Activated CD8-positive, alpha-beta T cell treated with anti-CD3 and anti-CD28 coated beads, Interleukin-2, amount 10 ng/mL, durations not matched to agents 7 days and 5 days (primary cell): Measurements from ENCODE around the gene CTNNA3. TPM values are rescaled to one million over a fixed set of nuclear protein-coding genes. Genes with fewer than 3 reads are reported as not detected.

Experiments
- ATAC-seq: fragments of 150-1000 bp; cut with Tn5 transposase; one replicate; pipeline ENCODE4 v1.10.0; 2021; ENCODE audit warnings: moderate library complexity
- CTCF ChIA-PET: fragments of 350-600 bp; sonication (Branson Sonifier 250); formaldehyde crosslinking; loops from one replicate; lab custom pipeline; 2021; ENCODE audit warnings: antibody characterized with exemption; lab: Charles Lee
- POLR2A ChIA-PET: fragments of 350-600 bp; sonication (Branson Sonifier 250); formaldehyde crosslinking; loops from one replicate; lab custom pipeline; 2021; ENCODE audit warnings: antibody characterized with exemption; lab: Charles Lee
- DNase-seq: peaks from one replicate; pipeline ENCODE4 v3.0.0-alpha.2; 2020
- H3K27ac Mint-ChIP-seq: one replicate; pipeline ENCODE4 v1.8.0; 2021; ENCODE audit warnings: mild to moderate bottlenecking, mixed read lengths
- H3K27me3 Mint-ChIP-seq: one replicate; pipeline ENCODE4 v1.8.0; 2021; ENCODE audit warnings: low read depth, mixed read lengths
- H3K36me3 Mint-ChIP-seq: one replicate; pipeline ENCODE4 v1.8.0; 2021; ENCODE audit warnings: low read depth, mixed read lengths
- H3K4me1 Mint-ChIP-seq: one replicate; pipeline ENCODE4 v1.8.0; 2021; ENCODE audit warnings: low read depth, mixed read lengths
- H3K4me3 Mint-ChIP-seq: one replicate; pipeline ENCODE4 v1.8.0; 2021; ENCODE audit warnings: mild to moderate bottlenecking, mixed read lengths
- H3K9me3 Mint-ChIP-seq: one replicate; pipeline ENCODE4 v1.8.0; 2022; ENCODE audit warnings: mixed read lengths; ENCODE audit not compliant: insufficient read depth
- total RNA-seq, 2 experiments: library from RNA; stranded (reverse); gene quantifications; one replicate each; pipeline ENCODE4 v1.2.3, GENCODE V29; 2021

Gene CTNNA3
- total RNA-seq, 2 experiments from 2014 or later, result 1.3 to 2.6 TPM

DNA sequence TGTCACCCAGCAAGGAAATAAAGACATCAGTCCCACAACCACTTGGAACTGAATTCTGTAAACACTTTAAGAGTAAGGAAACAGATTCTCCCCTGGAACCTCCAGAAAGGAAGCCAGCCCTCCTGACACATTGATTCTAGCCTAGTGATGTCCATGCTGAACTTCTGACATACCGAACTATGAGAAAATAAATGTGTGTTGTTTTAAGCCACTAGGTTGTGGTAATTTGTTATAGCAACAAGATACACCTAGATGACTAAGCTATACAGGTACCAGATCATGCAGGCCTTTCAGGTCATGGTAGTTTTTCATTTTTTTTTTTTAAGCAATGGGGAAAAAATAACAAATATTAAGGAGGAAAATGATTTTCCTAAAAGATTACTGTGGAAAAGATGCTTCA lies 807.8 kb downstream of the CTNNA3 start:
- no peaks in the 10 kb centered on the region for H3K27me3 Mint-ChIP-seq
- DNase-seq (no peak), ATAC-seq (no peak)
- H3K4me3 Mint-ChIP-seq, result no peak overlapping the region
- no peaks in the 10 kb centered on the region for H3K4me1 Mint-ChIP-seq
- H3K36me3 Mint-ChIP-seq, result no peaks in the 10 kb centered on the region
- no peak overlapping the region for H3K27ac Mint-ChIP-seq
- ChIA-PET CTCF (no interaction called here), POLR2A (no interaction called here)
- H3K9me3 Mint-ChIP-seq, result peaks cover 5% of the 10 kb centered on the region

- CTCF ChIA-PET, result no interaction called here
- H3K27ac Mint-ChIP-seq, result no peak overlapping the region
Observed at GRCh38 chr10:66886848-66887247, 809.1 kb downstream of the CTNNA3 start.

DNA sequence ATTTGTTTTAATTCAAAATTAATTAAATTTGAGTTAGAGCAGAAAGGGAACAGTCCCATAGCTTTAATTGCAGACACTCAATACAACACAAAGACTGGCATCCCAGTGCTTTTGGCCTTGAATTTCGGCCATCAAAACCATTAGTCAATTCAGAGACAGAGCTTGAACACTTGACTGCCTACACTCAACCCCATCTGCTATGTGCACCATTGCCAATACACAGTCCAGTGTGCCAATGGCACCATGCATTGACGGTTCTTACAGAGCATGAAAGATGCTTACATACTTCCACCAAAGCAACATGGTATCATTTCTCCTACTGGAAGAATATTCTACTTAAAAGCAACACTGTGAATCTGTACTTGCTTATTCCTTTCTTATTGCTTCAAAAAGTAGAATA lies 813.7 kb downstream of the CTNNA3 start:
- Mint-ChIP-seq H3K36me3 (no peaks in the 10 kb centered on the region), H3K27ac (no peak overlapping the region), H3K9me3 (peaks cover 5% of the 10 kb centered on the region), H3K27me3 (no peaks in the 10 kb centered on the region), H3K4me1 (no peaks in the 10 kb centered on the region), H3K4me3 (no peak overlapping the region)
- ChIA-PET POLR2A (no interaction called here), CTCF (no interaction called here)
- ATAC-seq (no peak), DNase-seq (no peak)

More at GRCh38 chr10:66886848-66887247, 809.1 kb downstream of the CTNNA3 start:
- Mint-ChIP-seq H3K27me3 (no peaks in the 10 kb centered on the region), H3K4me3 (no peak overlapping the region), H3K36me3 (no peaks in the 10 kb centered on the region), H3K9me3 (peaks cover 5% of the 10 kb centered on the region), H3K4me1 (no peaks in the 10 kb centered on the region)
- DNase-seq (no peak), ATAC-seq (no peak)
- POLR2A ChIA-PET, result no interaction called here

DNA sequence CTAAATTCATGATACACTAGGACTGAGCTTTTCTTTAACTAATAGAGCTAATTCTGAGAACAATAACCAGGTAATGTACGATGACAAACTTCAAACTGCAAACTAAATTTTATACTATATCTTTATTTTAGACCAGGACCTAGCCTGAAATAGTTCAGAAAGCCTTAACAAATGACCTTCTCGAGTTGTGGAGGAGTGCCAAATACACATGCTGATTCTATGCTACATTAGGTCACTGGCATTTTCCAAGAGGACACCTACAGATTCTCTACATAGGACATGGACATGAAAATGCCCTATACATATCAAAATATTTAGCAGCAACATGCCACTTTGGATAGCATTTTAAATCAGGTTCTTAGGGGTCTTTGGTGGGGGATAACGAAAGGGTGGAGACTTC lies 814.2 kb downstream of the CTNNA3 start:
- Mint-ChIP-seq H3K4me1 (no peaks in the 10 kb centered on the region), H3K27me3 (no peaks in the 10 kb centered on the region), H3K4me3 (no peak overlapping the region), H3K9me3 (peaks cover 5% of the 10 kb centered on the region), H3K27ac (no peak overlapping the region), H3K36me3 (no peaks in the 10 kb centered on the region)
- ChIA-PET POLR2A (no interaction called here), CTCF (no interaction called here)
- ATAC-seq (no peak), DNase-seq (no peak)

DNA sequence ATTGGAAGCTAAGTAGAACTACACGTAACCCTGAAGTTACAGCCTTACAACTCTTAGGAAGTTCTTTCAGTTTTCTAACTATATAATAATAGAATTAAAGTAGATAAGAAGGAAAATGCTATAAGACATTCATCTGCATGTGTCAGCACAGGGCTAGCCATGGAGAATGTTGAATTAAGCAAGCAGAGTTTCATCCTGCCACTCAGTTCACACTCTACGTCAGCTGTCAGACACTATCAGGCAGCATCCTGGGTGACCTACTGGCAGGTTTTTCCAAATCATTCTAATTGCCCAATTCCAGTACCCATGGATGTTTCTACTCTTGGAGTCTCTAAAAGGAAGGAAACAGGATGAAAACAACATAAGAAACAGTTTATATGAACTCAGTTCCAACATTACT lies 815.2 kb downstream of the CTNNA3 start:
- Mint-ChIP-seq H3K27me3 (no peaks in the 10 kb centered on the region), H3K36me3 (no peaks in the 10 kb centered on the region), H3K4me3 (no peak overlapping the region), H3K27ac (no peak overlapping the region), H3K4me1 (no peaks in the 10 kb centered on the region), H3K9me3 (no peaks in the 10 kb centered on the region)
- ATAC-seq (no peak), DNase-seq (no peak)
- ChIA-PET CTCF (no interaction called here), POLR2A (no interaction called here)

GRCh38 chr10:66880292-66880691 lies 815.7 kb downstream of the CTNNA3 start:
- no peak for ATAC-seq
- no peak overlapping the region for H3K4me3 Mint-ChIP-seq
- DNase-seq, result no peak
- H3K9me3 Mint-ChIP-seq, result no peaks in the 10 kb centered on the region
- H3K27me3 Mint-ChIP-seq, result no peaks in the 10 kb centered on the region
- no peaks in the 10 kb centered on the region for H3K36me3 Mint-ChIP-seq
- H3K4me1 Mint-ChIP-seq, result no peaks in the 10 kb centered on the region
- ChIA-PET CTCF (interaction anchor here (0.5 to 1.4 kb wide), 2 partner anchors 11 to 18 kb away, joined by 3 read pairs; no protein-coding TSS in a partner anchor), POLR2A (no interaction called here)
- no peak overlapping the region for H3K27ac Mint-ChIP-seq

DNA sequence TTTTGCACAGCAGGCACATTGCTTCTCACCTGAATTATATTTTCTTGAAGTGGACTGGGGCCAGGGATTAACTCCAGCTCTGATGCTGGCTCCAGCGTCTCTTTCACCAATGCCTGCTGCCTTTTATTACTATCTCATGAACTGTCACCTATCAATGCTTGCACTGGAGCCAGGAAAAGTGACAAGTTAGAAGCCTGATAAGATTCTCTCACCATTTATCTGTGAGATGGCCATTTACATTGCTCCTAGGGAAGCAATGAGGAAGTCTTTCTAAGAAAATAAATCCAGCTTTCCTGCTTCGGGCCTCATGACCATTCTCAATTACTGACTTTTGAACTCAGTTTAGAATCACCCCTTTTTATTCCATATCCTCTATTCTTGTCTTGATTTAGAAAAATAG lies 818.6 kb downstream of the CTNNA3 start:
- DNase-seq (no peak), ATAC-seq (no peak)
- Mint-ChIP-seq H3K36me3 (no peaks in the 10 kb centered on the region), H3K27me3 (no peaks in the 10 kb centered on the region), H3K27ac (no peak overlapping the region), H3K4me1 (no peaks in the 10 kb centered on the region), H3K4me3 (no peak overlapping the region), H3K9me3 (no peaks in the 10 kb centered on the region)
- POLR2A ChIA-PET, result no interaction called here
- CTCF ChIA-PET, result no interaction called here

DNA sequence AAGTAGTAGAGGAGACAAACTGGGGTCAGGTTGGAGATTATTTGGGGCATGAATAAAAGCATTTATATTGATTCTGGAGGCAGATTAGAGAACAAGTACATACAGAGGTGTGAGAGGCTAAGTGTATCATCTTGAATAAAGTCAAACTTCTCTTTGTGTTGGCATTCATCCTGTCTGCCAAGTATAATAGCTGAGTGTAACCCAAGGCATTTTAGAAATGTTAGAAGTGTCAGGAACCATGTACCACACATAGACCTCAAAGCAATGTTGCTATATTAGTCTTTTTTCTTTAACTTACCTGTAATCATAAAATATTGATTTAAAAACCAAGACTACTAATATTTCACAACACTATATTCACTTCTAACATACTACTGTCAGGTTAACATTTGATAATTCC lies 826.4 kb downstream of the CTNNA3 start:
- CTCF ChIA-PET, result no interaction called here
- Mint-ChIP-seq H3K9me3 (peaks cover 5% of the 10 kb centered on the region), H3K27me3 (no peaks in the 10 kb centered on the region), H3K4me1 (no peaks in the 10 kb centered on the region), H3K4me3 (no peak overlapping the region), H3K36me3 (no peaks in the 10 kb centered on the region), H3K27ac (no peak overlapping the region)
- ATAC-seq (no peak), DNase-seq (no peak)
- POLR2A ChIA-PET, result no interaction called here

DNA sequence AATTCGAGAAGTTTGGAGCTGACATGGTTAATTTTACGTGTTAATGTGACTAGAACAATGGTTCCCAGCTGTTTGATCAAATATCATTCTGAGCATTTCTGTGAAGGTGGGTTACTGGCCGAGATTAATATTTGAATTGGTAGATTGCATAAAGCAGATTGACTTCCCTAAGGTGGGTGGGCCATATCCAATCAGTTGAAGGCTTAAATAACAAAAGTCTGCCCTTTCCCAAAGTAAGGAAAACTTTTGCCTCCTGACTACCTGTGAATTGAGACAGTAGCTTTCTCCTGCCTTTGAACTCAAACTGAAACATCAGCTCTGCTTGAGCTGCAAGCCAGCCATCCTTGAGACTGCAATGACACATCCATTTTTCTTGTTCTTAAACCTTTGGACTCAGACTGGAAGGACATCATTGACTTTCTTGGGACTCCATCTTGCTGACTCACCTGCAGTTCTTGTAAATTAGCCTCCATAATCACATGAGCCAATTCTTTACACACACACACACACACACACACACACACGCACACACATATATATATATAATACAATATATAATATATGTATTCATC lies 833.2 kb downstream of the CTNNA3 start:
- Mint-ChIP-seq H3K27ac (no peak overlapping the region), H3K4me1 (no peaks in the 10 kb centered on the region), H3K9me3 (peaks cover 5% of the 10 kb centered on the region), H3K27me3 (no peaks in the 10 kb centered on the region), H3K4me3 (no peak overlapping the region), H3K36me3 (no peaks in the 10 kb centered on the region)
- CTCF ChIA-PET, result interaction anchor here (0.7 kb wide), 1 partner anchor 17 kb away, joined by 3 read pairs; no protein-coding TSS in a partner anchor
- DNase-seq (no peak), ATAC-seq (no peak)
- POLR2A ChIA-PET, result no interaction called here

DNA sequence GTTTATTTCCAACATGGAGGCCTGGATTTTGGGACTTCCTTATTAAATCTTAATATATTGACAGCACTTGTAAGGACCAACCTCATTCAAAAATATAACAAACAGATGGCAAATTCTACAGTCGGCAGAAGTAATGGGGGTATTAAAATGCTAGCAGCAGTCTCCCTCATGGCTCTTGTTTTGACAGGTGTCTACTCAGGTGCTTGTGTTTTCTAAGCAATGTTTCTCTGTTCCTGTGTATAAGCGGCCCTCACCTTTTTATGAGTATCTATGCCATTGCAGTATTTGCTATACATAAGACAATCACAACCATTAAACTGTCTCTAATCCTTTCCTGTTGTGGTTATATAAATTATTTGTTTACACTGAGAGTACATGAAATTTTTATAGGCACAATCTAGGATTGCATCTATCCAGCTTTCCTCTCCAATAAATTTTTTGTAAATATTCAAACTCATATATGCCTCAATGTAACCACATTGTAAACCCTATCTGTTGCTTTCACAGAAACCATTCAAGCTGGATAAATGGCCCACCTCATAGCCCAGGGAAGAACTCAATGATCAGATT lies 835.5 kb downstream of the CTNNA3 start:
- CTCF ChIA-PET, result no interaction called here
- Mint-ChIP-seq H3K9me3 (no peaks in the 10 kb centered on the region), H3K36me3 (no peaks in the 10 kb centered on the region), H3K27ac (no peak overlapping the region), H3K4me1 (no peaks in the 10 kb centered on the region), H3K27me3 (no peaks in the 10 kb centered on the region), H3K4me3 (no peak overlapping the region)
- POLR2A ChIA-PET, result no interaction called here
- DNase-seq (no peak), ATAC-seq (no peak)

DNA sequence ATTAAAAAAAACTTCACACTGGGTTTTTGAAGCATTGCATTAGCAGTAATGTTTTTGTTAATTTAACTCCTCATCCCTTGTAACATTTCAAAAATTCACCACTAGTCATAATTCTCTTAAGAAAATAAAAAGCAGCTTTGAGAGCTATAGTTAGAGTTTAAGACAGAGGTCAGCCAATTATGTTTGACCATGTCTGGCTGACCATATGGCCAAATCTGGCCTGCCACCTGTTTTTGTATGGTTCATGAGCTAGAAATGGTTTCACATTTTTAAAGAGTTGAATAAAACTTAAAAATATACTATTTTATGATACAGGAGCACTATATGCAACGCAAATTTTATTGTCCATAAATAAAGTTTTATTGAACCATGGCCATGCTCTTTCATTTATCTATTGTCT lies 843.2 kb downstream of the CTNNA3 start:
- DNase-seq, result no peak
- no peak for ATAC-seq
- H3K36me3 Mint-ChIP-seq, result no peaks in the 10 kb centered on the region
- no peaks in the 10 kb centered on the region for H3K4me1 Mint-ChIP-seq
- ChIA-PET POLR2A (interaction anchor here (0.8 kb wide), 1 partner anchor 1140 kb away, joined by 4 read pairs; no protein-coding TSS in a partner anchor), CTCF (no interaction called here)
- no peaks in the 10 kb centered on the region for H3K27me3 Mint-ChIP-seq
- H3K4me3 Mint-ChIP-seq, result no peak overlapping the region
- H3K9me3 Mint-ChIP-seq, result no peaks in the 10 kb centered on the region
- no peak overlapping the region for H3K27ac Mint-ChIP-seq

- no peak for ATAC-seq
- no peaks in the 10 kb centered on the region for H3K4me1 Mint-ChIP-seq
- no peak overlapping the region for H3K4me3 Mint-ChIP-seq
- ChIA-PET POLR2A (no interaction called here), CTCF (no interaction called here)
- H3K27me3 Mint-ChIP-seq, result no peaks in the 10 kb centered on the region
- no peaks in the 10 kb centered on the region for H3K36me3 Mint-ChIP-seq
- no peak for DNase-seq
- H3K27ac Mint-ChIP-seq, result no peak overlapping the region
- H3K9me3 Mint-ChIP-seq, result no peaks in the 10 kb centered on the region
Observed at GRCh38 chr10:66848856-66849255, 847.1 kb downstream of the CTNNA3 start.
